ENCODE measurements around the gene FOXD3. TPM values are rescaled to one million over a fixed set of nuclear protein-coding genes. Genes with fewer than 3 reads are reported as not detected.
"Not testable (repeated sequence)": the region's sequence is repeated elsewhere in the genome, so short reads cannot be mapped to it uniquely, and the experiment has no call there.

FOXD3 gene
- total and polyA plus RNA-seq, 4 donors = under 0.01 to 0.05 TPM; not detected in 2

DNA sequence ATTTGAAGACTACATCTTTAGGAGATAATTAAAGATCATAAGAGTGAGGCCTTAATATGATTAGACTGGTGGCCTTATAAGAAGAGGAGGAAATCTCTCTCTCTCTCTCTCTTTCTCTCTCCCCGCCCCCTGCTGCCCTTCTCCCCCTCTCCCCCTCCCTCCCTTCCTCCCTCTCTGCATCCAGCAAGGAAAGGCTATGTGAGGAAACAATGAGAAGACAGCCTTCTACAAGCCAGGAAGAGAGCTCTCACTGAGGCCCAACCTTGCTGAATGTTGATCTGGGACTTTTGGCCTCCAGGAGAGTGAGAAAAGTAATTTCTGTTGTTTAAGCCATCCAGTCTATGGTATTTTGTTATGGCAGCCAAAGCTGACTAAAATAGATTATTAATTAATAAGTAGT, 21.6 kb downstream of the FOXD3 start:
- Histone ChIP-seq H3K36me3 (ENCODE audit: control insufficient read depth in 4 of 4, insufficient read depth in 3 of 4, low read depth in 1 of 4, low read length in 3 of 4) (no peaks in the 10 kb centered on the region), H3K4me1 (ENCODE audit: control insufficient read depth in 4 of 4, insufficient read depth in 4 of 4, low read length in 3 of 4) (no peaks in the 10 kb centered on the region), H3K27me3 (ENCODE audit: control insufficient read depth in 4 of 4, insufficient read depth in 4 of 4, low read length in 3 of 4) (peaks cover 0 to 8% (median under 1%) of the 10 kb centered on the region in 4 donors), H3K9me3 (ENCODE audit: control insufficient read depth in 4 of 4, low read length in 3 of 4) (no peaks in the 10 kb centered on the region), H3K4me3 (ENCODE audit: low read depth in 1 of 3, low read length in 3 of 3) (no peak overlapping the region), H3K27ac (ENCODE audit: low read depth in 1 of 2, low read length in 2 of 2) (no peak overlapping the region), H3K9ac (ENCODE audit: low read depth in 1 of 2, low read length in 2 of 2) (no peak overlapping the region)
- DNase-seq (ENCODE audit: low spot score) = no peak
- TF ChIP-seq, protein P1, sequence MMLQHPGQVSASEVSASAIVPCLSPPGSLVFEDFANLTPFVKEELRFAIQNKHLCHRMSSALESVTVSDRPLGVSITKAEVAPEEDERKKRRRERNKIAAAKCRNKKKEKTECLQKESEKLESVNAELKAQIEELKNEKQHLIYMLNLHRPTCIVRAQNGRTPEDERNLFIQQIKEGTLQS (IDR thresholded peaks at IDR 0.05) = no peak
- TF ChIP-seq JUND (IDR thresholded peaks at IDR 0.05) (no peak), EGR1 (IDR thresholded peaks at IDR 0.05; ENCODE audit: low read depth in 2 of 2) (no peak)
- 78% methylated on average over 1 of the region's 1 CpG for WGBS

DNA sequence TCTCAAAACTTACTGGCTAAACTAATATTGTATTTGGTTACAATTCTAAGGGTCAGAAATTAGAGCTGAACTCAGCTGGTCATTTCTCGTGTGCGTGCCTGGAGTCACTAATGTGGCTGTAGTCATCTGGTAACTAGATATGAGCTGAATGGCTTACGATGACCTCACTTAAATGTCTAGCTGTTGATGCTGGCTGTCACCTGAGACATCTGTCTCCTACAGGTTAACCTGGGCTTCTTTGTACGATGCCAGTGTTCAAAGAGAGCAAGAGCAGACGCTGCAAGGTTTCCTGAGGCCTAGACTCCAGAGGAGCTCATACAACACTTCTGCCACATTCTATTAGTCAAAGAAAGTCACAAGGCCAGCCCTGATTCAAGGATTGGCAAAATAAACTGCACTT, 28.0 kb downstream of the FOXD3 start:
- Histone ChIP-seq H3K4me3 (ENCODE audit: low read depth in 1 of 3, low read length in 3 of 3) (no peak overlapping the region), H3K27ac (ENCODE audit: low read depth in 1 of 2, low read length in 2 of 2) (no peak overlapping the region), H3K27me3 (ENCODE audit: control insufficient read depth in 4 of 4, insufficient read depth in 4 of 4, low read length in 3 of 4) (peaks cover 0 to 16% (median 0%) of the 10 kb centered on the region in 4 donors), H3K9ac (ENCODE audit: low read depth in 1 of 2, low read length in 2 of 2) (no peak overlapping the region), H3K4me1 (ENCODE audit: control insufficient read depth in 4 of 4, insufficient read depth in 4 of 4, low read length in 3 of 4) (no peaks in the 10 kb centered on the region), H3K9me3 (ENCODE audit: control insufficient read depth in 4 of 4, low read length in 3 of 4) (no peaks in the 10 kb centered on the region), H3K36me3 (ENCODE audit: control insufficient read depth in 4 of 4, insufficient read depth in 3 of 4, low read depth in 1 of 4, low read length in 3 of 4) (no peaks in the 10 kb centered on the region)
- DNase-seq (ENCODE audit: low spot score) = no peak
- TF ChIP-seq FOXA2 (IDR thresholded peaks at IDR 0.05) (no peak), NR2F2 (IDR thresholded peaks at IDR 0.05) (no peak), JUND (IDR thresholded peaks at IDR 0.05) (no peak), HNF4A (conservative IDR thresholded peaks at IDR 0.05) (no peak)
- WGBS = 97% methylated on average over 5 of the region's 5 CpGs

DNA sequence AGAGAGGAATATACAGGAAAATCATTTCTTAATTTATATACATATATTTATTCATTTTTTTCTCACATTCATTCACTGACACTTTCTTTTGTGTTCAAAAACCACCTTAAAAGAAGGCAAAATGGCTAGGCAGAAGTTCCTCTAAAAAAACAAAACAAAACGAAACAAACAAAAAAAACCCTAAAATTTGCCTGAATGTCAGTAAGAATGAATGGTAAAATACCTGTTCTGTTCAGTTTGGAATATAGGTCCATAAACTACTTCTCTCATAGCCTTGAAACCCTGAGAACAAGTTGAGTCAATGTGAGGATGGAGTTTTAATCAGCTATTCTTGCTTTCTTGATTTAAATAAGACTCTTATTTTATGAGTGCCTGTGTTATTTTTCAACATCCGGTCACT, 30.4 kb downstream of the FOXD3 start:
- no peak overlapping the region for H3K27ac ChIP-seq (ENCODE audit: low read depth in 1 of 2, low read length in 2 of 2)
- no peak for TF ChIP-seq NR2F2 (IDR thresholded peaks at IDR 0.05)
- no peak for TF ChIP-seq JUND (IDR thresholded peaks at IDR 0.05)
- TF ChIP-seq, protein P2, sequence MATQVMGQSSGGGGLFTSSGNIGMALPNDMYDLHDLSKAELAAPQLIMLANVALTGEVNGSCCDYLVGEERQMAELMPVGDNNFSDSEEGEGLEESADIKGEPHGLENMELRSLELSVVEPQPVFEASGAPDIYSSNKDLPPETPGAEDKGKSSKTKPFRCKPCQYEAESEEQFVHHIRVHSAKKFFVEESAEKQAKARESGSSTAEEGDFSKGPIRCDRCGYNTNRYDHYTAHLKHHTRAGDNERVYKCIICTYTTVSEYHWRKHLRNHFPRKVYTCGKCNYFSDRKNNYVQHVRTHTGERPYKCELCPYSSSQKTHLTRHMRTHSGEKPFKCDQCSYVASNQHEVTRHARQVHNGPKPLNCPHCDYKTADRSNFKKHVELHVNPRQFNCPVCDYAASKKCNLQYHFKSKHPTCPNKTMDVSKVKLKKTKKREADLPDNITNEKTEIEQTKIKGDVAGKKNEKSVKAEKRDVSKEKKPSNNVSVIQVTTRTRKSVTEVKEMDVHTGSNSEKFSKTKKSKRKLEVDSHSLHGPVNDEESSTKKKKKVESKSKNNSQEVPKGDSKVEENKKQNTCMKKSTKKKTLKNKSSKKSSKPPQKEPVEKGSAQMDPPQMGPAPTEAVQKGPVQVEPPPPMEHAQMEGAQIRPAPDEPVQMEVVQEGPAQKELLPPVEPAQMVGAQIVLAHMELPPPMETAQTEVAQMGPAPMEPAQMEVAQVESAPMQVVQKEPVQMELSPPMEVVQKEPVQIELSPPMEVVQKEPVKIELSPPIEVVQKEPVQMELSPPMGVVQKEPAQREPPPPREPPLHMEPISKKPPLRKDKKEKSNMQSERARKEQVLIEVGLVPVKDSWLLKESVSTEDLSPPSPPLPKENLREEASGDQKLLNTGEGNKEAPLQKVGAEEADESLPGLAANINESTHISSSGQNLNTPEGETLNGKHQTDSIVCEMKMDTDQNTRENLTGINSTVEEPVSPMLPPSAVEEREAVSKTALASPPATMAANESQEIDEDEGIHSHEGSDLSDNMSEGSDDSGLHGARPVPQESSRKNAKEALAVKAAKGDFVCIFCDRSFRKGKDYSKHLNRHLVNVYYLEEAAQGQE (IDR thresholded peaks at IDR 0.05) = no peak
- no peak for TF ChIP-seq TAF1 (conservative IDR thresholded peaks at IDR 0.05)
- TF ChIP-seq, protein P1 (IDR thresholded peaks at IDR 0.05) = no peak
- TF ChIP-seq RXRA (IDR thresholded peaks at IDR 0.05) = no peak
- TF ChIP-seq, protein P3, sequence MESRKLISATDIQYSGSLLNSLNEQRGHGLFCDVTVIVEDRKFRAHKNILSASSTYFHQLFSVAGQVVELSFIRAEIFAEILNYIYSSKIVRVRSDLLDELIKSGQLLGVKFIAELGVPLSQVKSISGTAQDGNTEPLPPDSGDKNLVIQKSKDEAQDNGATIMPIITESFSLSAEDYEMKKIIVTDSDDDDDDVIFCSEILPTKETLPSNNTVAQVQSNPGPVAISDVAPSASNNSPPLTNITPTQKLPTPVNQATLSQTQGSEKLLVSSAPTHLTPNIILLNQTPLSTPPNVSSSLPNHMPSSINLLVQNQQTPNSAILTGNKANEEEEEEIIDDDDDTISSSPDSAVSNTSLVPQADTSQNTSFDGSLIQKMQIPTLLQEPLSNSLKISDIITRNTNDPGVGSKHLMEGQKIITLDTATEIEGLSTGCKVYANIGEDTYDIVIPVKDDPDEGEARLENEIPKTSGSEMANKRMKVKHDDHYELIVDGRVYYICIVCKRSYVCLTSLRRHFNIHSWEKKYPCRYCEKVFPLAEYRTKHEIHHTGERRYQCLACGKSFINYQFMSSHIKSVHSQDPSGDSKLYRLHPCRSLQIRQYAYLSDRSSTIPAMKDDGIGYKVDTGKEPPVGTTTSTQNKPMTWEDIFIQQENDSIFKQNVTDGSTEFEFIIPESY (IDR thresholded peaks at IDR 0.05) = no peak
- no peak for TF ChIP-seq RAD21 (IDR thresholded peaks at IDR 0.05)
- no peaks in the 10 kb centered on the region for H3K4me1 ChIP-seq (ENCODE audit: control insufficient read depth in 4 of 4, insufficient read depth in 4 of 4, low read length in 3 of 4)
- no peak overlapping the region for H3K9ac ChIP-seq (ENCODE audit: low read depth in 1 of 2, low read length in 2 of 2)
- no peaks in the 10 kb centered on the region for H3K36me3 ChIP-seq (ENCODE audit: control insufficient read depth in 4 of 4, insufficient read depth in 3 of 4, low read depth in 1 of 4, low read length in 3 of 4)
- no peaks in the 10 kb centered on the region for H3K9me3 ChIP-seq (ENCODE audit: control insufficient read depth in 4 of 4, low read length in 3 of 4)
- 80% methylated on average over 2 of the region's 2 CpGs for WGBS
- no peak overlapping the region for H3K4me3 ChIP-seq (ENCODE audit: low read depth in 1 of 3, low read length in 3 of 3)
- DNase-seq (ENCODE audit: low spot score) = no peak
- H3K27me3 ChIP-seq (ENCODE audit: control insufficient read depth in 4 of 4, insufficient read depth in 4 of 4, low read length in 3 of 4) = peaks cover 0 to 16% (median 0%) of the 10 kb centered on the region in 4 donors

GRCh38 chr1:63356234-63356633, 33.9 kb downstream of the FOXD3 start:
- H3K27ac ChIP-seq (ENCODE audit: low read depth in 1 of 2, low read length in 2 of 2); DNase-seq (ENCODE audit: low spot score); H3K9me3 ChIP-seq (ENCODE audit: control insufficient read depth in 4 of 4, low read length in 3 of 4); H3K4me3 ChIP-seq (ENCODE audit: low read depth in 1 of 3, low read length in 3 of 3); H3K4me1 ChIP-seq (ENCODE audit: control insufficient read depth in 4 of 4, insufficient read depth in 4 of 4, low read length in 3 of 4); H3K9ac ChIP-seq (ENCODE audit: low read depth in 1 of 2, low read length in 2 of 2); H3K36me3 ChIP-seq (ENCODE audit: control insufficient read depth in 4 of 4, insufficient read depth in 3 of 4, low read depth in 1 of 4, low read length in 3 of 4): not testable (repeated sequence)
- 81% methylated on average over 2 of the region's 2 CpGs for WGBS
- peaks cover 0 to 16% (median 0%) of the 10 kb centered on the region in 4 donors for H3K27me3 ChIP-seq (ENCODE audit: control insufficient read depth in 4 of 4, insufficient read depth in 4 of 4, low read length in 3 of 4)
